T-helper 1 cell treated with Interleukin-12 subunit alpha and Interleukin-12 subunit beta and Interleukin-4 antibody, amounts not matched to agents 30 μg/mL and 1 μg/mL, for 36 hours (primary cell): Measurements from ENCODE around the gene ITGB4.

ENCODE experiments used
- H3K27ac Mint-ChIP-seq: one replicate; pipeline ENCODE4 v1.8.0; 2021; ENCODE audit warnings: mild to moderate bottlenecking, mixed read lengths
- H3K27me3 Mint-ChIP-seq: one replicate; pipeline ENCODE4 v1.8.0; 2021; ENCODE audit warnings: low read depth, mixed read lengths
- H3K36me3 Mint-ChIP-seq: one replicate; pipeline ENCODE4 v1.8.0; 2021; ENCODE audit warnings: low read depth, mixed read lengths
- H3K4me1 Mint-ChIP-seq: one replicate; pipeline ENCODE4 v1.8.0; 2021; ENCODE audit warnings: low read depth, mixed read lengths
- H3K4me3 Mint-ChIP-seq: one replicate; pipeline ENCODE4 v1.8.0; 2021; ENCODE audit warnings: mild to moderate bottlenecking, moderate library complexity, mixed read lengths
- H3K9me3 Mint-ChIP-seq: one replicate; pipeline ENCODE4 v1.8.0; 2021; ENCODE audit warnings: mixed read lengths

ITGB4 gene

DNA sequence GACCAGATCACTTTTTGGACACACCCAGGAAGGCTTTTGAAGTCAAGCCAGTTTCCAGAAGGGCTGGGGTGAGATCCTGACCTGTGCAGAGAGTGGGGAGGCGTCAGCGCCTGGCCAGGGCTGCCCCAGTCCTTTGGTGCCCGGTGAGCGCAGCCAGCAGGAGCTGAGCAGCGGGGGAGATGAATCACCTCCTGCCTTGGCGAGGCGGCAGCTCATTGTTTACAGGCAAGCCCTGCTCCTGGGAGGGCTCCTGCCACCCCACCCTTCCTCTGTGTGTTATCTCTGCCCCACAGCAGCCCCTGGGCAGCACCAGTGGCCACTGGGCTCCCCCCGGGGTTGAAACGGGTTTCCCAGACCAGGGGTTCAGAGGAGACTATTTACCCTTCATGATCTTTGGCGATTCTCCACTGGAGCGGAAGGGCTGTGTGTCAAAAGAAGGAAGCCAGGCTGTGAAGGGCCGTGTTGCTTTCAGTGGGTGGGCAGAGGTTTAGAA, 14.1 kb upstream of the ITGB4 start:
- H3K4me1 Mint-ChIP-seq = no peaks in the 10 kb centered on the region
- H3K4me3 Mint-ChIP-seq = no peak overlapping the region
- H3K27me3 Mint-ChIP-seq = peaks cover 3% of the 10 kb centered on the region
- peaks cover 27% of the 10 kb centered on the region for H3K36me3 Mint-ChIP-seq
- no peaks in the 10 kb centered on the region for H3K9me3 Mint-ChIP-seq
- no peak overlapping the region for H3K27ac Mint-ChIP-seq

DNA sequence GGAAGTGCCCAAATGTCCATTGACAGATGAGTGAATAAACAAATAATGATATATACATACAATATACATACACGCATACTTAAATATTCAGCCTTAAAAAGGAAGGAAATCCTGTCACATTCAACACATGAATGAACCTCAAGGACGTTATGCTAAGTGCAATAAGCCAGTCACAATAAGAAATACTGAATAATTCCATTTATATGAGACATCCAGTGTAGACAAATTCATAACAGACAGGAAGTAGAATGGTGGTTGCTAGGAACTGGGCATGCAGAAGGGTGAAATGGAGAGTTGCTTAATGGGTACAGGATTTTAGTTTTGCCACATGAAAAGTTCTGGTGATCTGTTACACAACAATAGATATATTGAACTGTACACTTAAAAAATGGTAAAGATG, 8.8 kb upstream of the ITGB4 start:
- Mint-ChIP-seq H3K27me3 (peaks cover 9% of the 10 kb centered on the region), H3K4me3 (no peak overlapping the region)

DNA sequence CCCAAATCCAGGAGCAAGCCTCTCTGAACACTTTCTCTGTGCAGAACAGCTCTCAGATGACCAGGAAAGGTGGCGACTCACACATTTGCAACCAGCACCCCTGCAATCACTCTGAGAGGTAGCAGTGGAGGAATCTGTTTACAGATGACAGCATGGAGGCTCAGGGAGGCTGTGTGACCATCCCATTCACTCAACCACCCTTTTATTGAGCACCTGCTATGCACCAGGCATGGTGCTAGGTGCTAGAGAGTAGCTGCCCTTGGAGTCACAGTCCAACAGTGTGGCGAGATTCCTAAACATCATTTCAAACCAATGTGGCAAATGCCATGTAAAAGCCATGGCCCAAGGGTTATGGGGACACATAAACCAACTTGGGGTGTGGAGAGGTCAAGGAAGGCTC, 1.5 kb upstream of the ITGB4 start:
- Mint-ChIP-seq H3K4me1 (peaks cover 4% of the 10 kb centered on the region), H3K27me3 (peaks cover 31% of the 10 kb centered on the region), H3K4me3 (peak overlapping the region; percentile 81), H3K9me3 (no peaks in the 10 kb centered on the region), H3K36me3 (no peaks in the 10 kb centered on the region), H3K27ac (no peak overlapping the region)

More for the DNA sequence above, 8.8 kb upstream of the ITGB4 start:
- Mint-ChIP-seq H3K27ac (no peak overlapping the region), H3K4me1 (no peaks in the 10 kb centered on the region), H3K9me3 (no peaks in the 10 kb centered on the region), H3K36me3 (peaks cover 7% of the 10 kb centered on the region)

GRCh38 chr17:75721463-75722011, 278 bp downstream of the ITGB4 start:
- H3K4me1 Mint-ChIP-seq = peaks cover 4% of the 10 kb centered on the region

DNA sequence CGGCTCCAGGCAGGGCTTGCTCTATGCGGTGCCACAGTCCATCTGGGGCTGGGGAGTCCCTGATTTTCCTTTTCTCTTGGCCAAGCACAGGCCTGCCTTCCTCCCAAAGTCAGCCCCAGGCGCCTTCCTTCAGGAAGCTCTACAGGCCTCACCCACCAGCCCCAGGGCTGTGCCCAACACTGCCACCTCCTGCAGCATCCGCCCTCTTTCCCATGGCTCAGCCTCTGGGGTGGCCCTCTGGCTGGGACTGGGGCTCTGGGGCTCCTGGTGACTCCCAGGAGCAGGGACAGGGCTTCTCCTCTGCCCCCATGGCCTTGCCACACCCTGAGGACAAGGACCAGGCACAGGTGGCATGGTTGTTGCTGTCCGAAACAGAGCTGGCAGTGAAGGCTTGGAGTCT, 817 bp downstream of the ITGB4 start:
- Mint-ChIP-seq H3K36me3 (no peaks in the 10 kb centered on the region), H3K27ac (no peak overlapping the region), H3K4me1 (peaks cover 4% of the 10 kb centered on the region), H3K27me3 (peaks cover 26% of the 10 kb centered on the region), H3K9me3 (no peaks in the 10 kb centered on the region), H3K4me3 (peak overlapping the region; percentile 31)

More at GRCh38 chr17:75721463-75722011, 278 bp downstream of the ITGB4 start:
- H3K4me3 Mint-ChIP-seq = peak overlapping the region; percentile 31
- H3K27me3 Mint-ChIP-seq = peaks cover 26% of the 10 kb centered on the region
- H3K36me3 Mint-ChIP-seq = no peaks in the 10 kb centered on the region
- no peak overlapping the region for H3K27ac Mint-ChIP-seq
- no peaks in the 10 kb centered on the region for H3K9me3 Mint-ChIP-seq

GRCh38 chr17:75722542-75723095, 1.4 kb downstream of the ITGB4 start:
- H3K27ac Mint-ChIP-seq = peak overlapping the region; percentile 31
- peaks cover 26% of the 10 kb centered on the region for H3K27me3 Mint-ChIP-seq
- peaks cover 4% of the 10 kb centered on the region for H3K4me1 Mint-ChIP-seq
- H3K9me3 Mint-ChIP-seq = no peaks in the 10 kb centered on the region
- no peaks in the 10 kb centered on the region for H3K36me3 Mint-ChIP-seq
- H3K4me3 Mint-ChIP-seq = no peak overlapping the region

- Mint-ChIP-seq H3K9me3 (no peaks in the 10 kb centered on the region), H3K4me1 (peaks cover 4% of the 10 kb centered on the region), H3K27me3 (peaks cover 26% of the 10 kb centered on the region), H3K4me3 (no peak overlapping the region), H3K27ac (no peak overlapping the region), H3K36me3 (no peaks in the 10 kb centered on the region)
Measured at GRCh38 chr17:75723171-75723930, 2.1 kb downstream of the ITGB4 start.

DNA sequence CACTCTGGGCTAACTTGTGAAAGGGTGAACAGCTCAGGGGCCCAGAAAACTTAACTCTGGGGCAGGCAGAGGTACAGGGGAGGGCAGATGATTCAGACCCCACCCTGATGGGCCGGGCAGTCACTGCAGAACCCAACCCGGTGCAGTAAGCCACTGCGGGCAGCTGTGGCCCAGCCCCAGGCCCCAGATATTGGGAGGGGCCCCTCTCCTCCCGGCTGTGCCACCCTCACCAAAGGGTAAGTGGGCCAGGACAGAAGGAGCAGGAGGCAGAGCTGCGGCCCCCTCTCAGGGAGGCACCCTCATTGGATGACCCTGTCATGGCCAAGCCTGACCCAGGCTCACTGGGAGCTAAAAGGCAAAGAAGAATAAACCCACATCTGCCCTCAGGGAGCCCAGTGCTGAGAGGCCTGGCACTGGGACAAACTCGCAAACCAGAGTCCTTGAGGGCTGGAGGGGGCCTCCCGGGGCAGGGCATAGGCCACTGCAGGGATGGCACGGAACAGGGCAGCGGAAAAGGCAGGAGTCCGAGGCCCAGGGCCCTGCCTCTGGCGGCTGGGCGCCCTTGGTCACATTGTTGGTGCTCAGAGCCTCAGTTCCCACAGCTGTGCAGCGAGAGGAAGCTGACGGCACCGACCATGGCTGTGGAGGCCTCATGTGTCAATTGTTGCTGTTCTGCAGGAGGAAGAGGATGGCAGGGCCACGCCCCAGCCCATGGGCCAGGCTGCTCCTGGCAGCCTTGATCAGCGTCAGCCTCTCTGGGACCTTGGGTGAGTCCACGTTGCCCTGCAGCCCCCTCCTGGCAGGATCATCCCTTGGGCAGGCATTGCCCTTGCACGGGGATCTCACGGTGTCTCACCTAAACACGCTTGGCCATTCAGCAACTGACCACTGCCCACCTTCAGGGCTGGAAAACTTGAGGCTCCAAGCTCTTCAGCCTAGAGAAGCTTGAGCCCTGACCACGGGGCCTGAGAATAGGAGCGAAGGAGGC, 3.1 kb downstream of the ITGB4 start:
- Mint-ChIP-seq H3K4me1 (peaks cover 4% of the 10 kb centered on the region), H3K27ac (no peak overlapping the region), H3K9me3 (no peaks in the 10 kb centered on the region), H3K27me3 (peaks cover 20% of the 10 kb centered on the region), H3K36me3 (no peaks in the 10 kb centered on the region), H3K4me3 (no peak overlapping the region)

DNA sequence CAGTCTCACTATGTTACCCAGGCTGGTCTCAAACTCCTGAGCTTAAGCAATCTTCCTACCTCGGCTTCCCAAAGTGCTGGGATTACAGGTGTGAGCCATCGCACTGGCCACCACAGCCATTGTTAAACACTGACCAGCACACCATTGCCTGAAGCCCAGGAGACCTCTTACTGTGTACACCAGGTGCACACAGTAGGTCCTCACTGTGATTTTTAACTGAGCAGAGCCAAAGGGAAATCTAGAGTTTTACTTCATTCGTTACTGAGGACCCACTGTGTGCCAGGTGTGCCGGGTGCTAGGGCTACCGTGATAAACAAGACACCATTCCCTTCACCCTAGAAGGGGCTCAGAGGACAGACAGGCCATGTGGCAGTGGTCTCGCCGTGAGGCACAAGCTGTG, 4.2 kb downstream of the ITGB4 start:
- Mint-ChIP-seq H3K36me3 (no peaks in the 10 kb centered on the region), H3K4me1 (peaks cover 2% of the 10 kb centered on the region), H3K4me3 (no peak overlapping the region), H3K27ac (no peak overlapping the region), H3K27me3 (peaks cover 11% of the 10 kb centered on the region), H3K9me3 (no peaks in the 10 kb centered on the region)

- Mint-ChIP-seq H3K4me1 (no peaks in the 10 kb centered on the region), H3K36me3 (no peaks in the 10 kb centered on the region), H3K4me3 (no peak overlapping the region), H3K9me3 (no peaks in the 10 kb centered on the region), H3K27ac (no peak overlapping the region), H3K27me3 (peaks cover 2% of the 10 kb centered on the region)
Measured at GRCh38 chr17:75727391-75727790, 6.1 kb downstream of the ITGB4 start.

- Mint-ChIP-seq H3K36me3 (no peaks in the 10 kb centered on the region), H3K4me3 (no peak overlapping the region), H3K27ac (no peak overlapping the region), H3K9me3 (no peaks in the 10 kb centered on the region), H3K27me3 (no peaks in the 10 kb centered on the region), H3K4me1 (no peaks in the 10 kb centered on the region)
Measured at GRCh38 chr17:75729351-75729750, 8.1 kb downstream of the ITGB4 start.

- H3K36me3 Mint-ChIP-seq = no peaks in the 10 kb centered on the region
- no peak overlapping the region for H3K4me3 Mint-ChIP-seq
- no peaks in the 10 kb centered on the region for H3K9me3 Mint-ChIP-seq
- peaks cover 2% of the 10 kb centered on the region for H3K4me1 Mint-ChIP-seq
- no peak overlapping the region for H3K27ac Mint-ChIP-seq
- H3K27me3 Mint-ChIP-seq = no peaks in the 10 kb centered on the region
Measured at GRCh38 chr17:75730065-75730464, 8.8 kb downstream of the ITGB4 start.

GRCh38 chr17:75731086-75731715, 9.9 kb downstream of the ITGB4 start:
- H3K27me3 Mint-ChIP-seq = no peaks in the 10 kb centered on the region
- H3K36me3 Mint-ChIP-seq = no peaks in the 10 kb centered on the region
- peaks cover 2% of the 10 kb centered on the region for H3K4me1 Mint-ChIP-seq
- no peaks in the 10 kb centered on the region for H3K9me3 Mint-ChIP-seq
- no peak overlapping the region for H3K27ac Mint-ChIP-seq
- no peak overlapping the region for H3K4me3 Mint-ChIP-seq
